ENCODE measurements around the gene LMX1B.

- TF ChIP-seq CTCF (IDR thresholded peaks at IDR 0.05) (no peak), POLR2A (IDR thresholded peaks at IDR 0.05) (no peak)
Observed at GRCh38 chr9:126624479-126624826, 10.7 kb downstream of the LMX1B start.
